ENCODE measurements around the gene ARL10.

GRCh38 chr5:176388444-176389134, 23.3 kb downstream of the ARL10 start, which contains the start of the genes HIGD2A and NOP16:
- TF ChIP-seq CTCF (IDR thresholded peaks at IDR 0.05) = peak in 2 of 5 experiments; percentile 56 to 65
- TF ChIP-seq POLR2A (IDR thresholded peaks at IDR 0.05) = no peak
- TF ChIP-seq EP300 (IDR thresholded peaks at IDR 0.05; ENCODE audit: low read depth) = no peak
- TF ChIP-seq POLR2AphosphoS5 (IDR thresholded peaks at IDR 0.05) = peak; percentile 56 to 79 (median 74)
